ENCODE results near the gene SCRT2. TPM values are rescaled to one million over a fixed set of nuclear protein-coding genes. Genes with fewer than 3 reads are reported as not detected.

Gene SCRT2
- total and polyA plus RNA-seq, 2 donors (not counting 3 experiments of a cell fraction or from before 2014, with no cell fraction given) = not detected

- DNase-seq (ENCODE audit: low read depth, low spot score) (no peak), FAIRE-seq (no peak)
- Histone ChIP-seq H2AFZ (ENCODE audit: low read depth, low read length) (no peak overlapping the region), H3K9me1 (replicated peaks; ENCODE audit: control insufficient read depth, extremely low read depth, insufficient read depth, low read length) (no peaks in the 10 kb centered on the region), H4K20me1 (replicated peaks; ENCODE audit: control insufficient read depth, extremely low read depth, insufficient read depth, low read length) (no peaks in the 10 kb centered on the region), H3K36me3 (ENCODE audit: control insufficient read depth in 2 of 2, extremely low read depth in 1 of 2, insufficient read depth in 2 of 2, low read length in 2 of 2) (no peaks in the 10 kb centered on the region), H3K4me1 (ENCODE audit: control insufficient read depth, extremely low read depth, insufficient read depth, low read length) (no peaks in the 10 kb centered on the region), H3K27me3 (ENCODE audit: control insufficient read depth in 2 of 2, insufficient read depth in 2 of 2, low read length in 2 of 2) (peaks cover 3 to 6% of the 10 kb centered on the region in 2 experiments), H3K9me3 (replicated peaks; ENCODE audit: control insufficient read depth, insufficient read depth, low read length) (no peaks in the 10 kb centered on the region), H3K79me2 (ENCODE audit: control insufficient read depth, insufficient read depth, low read length) (no peaks in the 10 kb centered on the region), H3K9ac (replicated peaks; ENCODE audit: extremely low read depth, insufficient read depth, low read length) (no peak overlapping the region), H3K4me3 (replicated peaks in 1 of 3; ENCODE audit: insufficient read depth in 1 of 3, low read depth in 1 of 3, low read length in 3 of 3) (no peak overlapping the region), H3K4me2 (ENCODE audit: insufficient read depth, low read length) (no peak overlapping the region), H3K27ac (ENCODE audit: insufficient read depth, low read depth, low read length) (no peak overlapping the region)
- dilution Hi-C loops (cut with MboI; ENCODE audit: extremely low pct_ligation_motif_present, low sequenced_read_pairs) = no loop called here
- CTCF ChIA-PET = interaction anchor here (0.8 to 3.2 kb wide), 4 partner anchors 17 to 267 kb away, joined by 3 to 11 read pairs (median 4); no protein-coding TSS in a partner anchor
- POLR2A ChIA-PET = no interaction called here
- intact Hi-C loops (cut with micrococcal nuclease) = no loop called here
- TF ChIP-seq GATA2 (IDR thresholded peaks at IDR 0.05; ENCODE audit: insufficient read depth, insufficient read length, low read depth, low read length) = no peak
- TF ChIP-seq POLR2A (IDR thresholded peaks at IDR 0.05; ENCODE audit: low read depth, low read length) = no peak
- no peak for TF ChIP-seq JUN (IDR thresholded peaks at IDR 0.05; ENCODE audit: borderline replicate concordance, insufficient read depth, insufficient read length, low read depth)
- no peak for TF ChIP-seq MYC (IDR thresholded peaks at IDR 0.05; ENCODE audit: low read depth, low read length)
- TF ChIP-seq MAX (IDR thresholded peaks at IDR 0.05; ENCODE audit: insufficient read depth, insufficient read length) = no peak
- TF ChIP-seq CTCF (IDR thresholded peaks at IDR 0.05; ENCODE audit: extremely low read depth in 1 of 2, insufficient read depth in 1 of 2, low read depth in 1 of 2, low read length in 2 of 2) = no peak
- no peak for TF ChIP-seq EZH2 (IDR thresholded peaks at IDR 0.05; ENCODE audit: borderline replicate concordance, low read depth, low read length, severe bottlenecking)
- no peak for TF ChIP-seq FOS (IDR thresholded peaks at IDR 0.05; ENCODE audit: borderline replicate concordance, insufficient read depth, low read length)
- TF ChIP-seq POLR2AphosphoS5 (IDR thresholded peaks at IDR 0.05; ENCODE audit: insufficient read depth, low read depth, low read length) = no peak
- no TSS peak for BruUV-seq (replicated peaks)
Measured at GRCh38 chr20:622161-622560, 53.4 kb downstream of the SCRT2 start.

All from endothelial cell of umbilical vein (primary cell).